ENCODE measurements around the gene KRTAP10-8.

GRCh38 chr21:44653123-44653522 lies 41.2 kb downstream of the KRTAP10-8 start:
- no peak for TF ChIP-seq CTCF (conservative IDR thresholded peaks at IDR 0.05)
- TF ChIP-seq EZH2 (IDR thresholded peaks at IDR 0.05; ENCODE audit: low read depth) = no peak

Measured in PC-9 (cell line).